DLD1 (cell line): ENCODE results near the gene NPM1.

Source experiments
- in situ Hi-C: cut with HindIII; loops from 2 replicates; pipeline ENCODE4 v1.10.0; 2017; ENCODE audit warnings: low sequenced_read_pairs

Gene NPM1

DNA sequence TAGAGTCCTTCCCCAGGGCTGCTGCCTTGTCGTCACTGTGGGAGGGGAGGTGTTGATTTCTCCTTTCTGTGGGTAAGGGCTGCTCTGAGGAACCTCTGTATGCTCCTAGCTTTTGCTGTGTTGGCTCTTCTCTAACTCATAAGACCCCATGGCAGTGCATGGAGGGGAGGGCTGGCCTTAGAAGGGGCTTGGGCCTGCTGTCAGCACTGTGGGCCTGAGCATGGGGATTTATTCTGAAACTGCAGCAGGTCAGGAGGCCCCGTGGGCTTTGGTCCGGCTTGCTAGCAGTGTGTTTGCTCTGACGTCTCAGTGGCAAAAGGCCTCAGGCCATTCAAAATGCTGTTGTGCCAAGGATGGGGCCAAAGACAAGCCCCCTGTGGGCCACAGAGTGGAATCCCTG lies 38.6 kb downstream of the NPM1 start:
- in situ Hi-C loops = no loop called here

DNA sequence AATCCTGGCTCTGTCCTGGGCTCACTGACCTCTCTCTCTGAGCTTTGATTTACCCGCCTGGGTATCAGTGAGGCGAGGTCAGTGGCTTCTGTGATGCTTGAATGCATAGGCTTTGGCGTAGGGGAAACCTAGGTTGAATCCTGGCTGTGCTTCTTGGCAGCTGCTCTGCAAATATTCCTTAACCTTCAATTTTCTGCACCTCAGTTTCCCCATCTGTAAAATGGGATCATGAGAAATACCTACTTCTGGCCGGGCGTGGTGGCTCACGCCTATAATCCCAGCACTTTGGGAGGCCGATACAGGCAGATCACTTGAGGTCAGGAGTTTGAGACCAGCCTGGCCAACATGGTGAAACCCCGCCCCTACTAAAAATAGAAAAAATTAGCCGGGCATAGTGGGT lies 39.0 kb downstream of the NPM1 start:
- in situ Hi-C loops = no loop called here

DNA sequence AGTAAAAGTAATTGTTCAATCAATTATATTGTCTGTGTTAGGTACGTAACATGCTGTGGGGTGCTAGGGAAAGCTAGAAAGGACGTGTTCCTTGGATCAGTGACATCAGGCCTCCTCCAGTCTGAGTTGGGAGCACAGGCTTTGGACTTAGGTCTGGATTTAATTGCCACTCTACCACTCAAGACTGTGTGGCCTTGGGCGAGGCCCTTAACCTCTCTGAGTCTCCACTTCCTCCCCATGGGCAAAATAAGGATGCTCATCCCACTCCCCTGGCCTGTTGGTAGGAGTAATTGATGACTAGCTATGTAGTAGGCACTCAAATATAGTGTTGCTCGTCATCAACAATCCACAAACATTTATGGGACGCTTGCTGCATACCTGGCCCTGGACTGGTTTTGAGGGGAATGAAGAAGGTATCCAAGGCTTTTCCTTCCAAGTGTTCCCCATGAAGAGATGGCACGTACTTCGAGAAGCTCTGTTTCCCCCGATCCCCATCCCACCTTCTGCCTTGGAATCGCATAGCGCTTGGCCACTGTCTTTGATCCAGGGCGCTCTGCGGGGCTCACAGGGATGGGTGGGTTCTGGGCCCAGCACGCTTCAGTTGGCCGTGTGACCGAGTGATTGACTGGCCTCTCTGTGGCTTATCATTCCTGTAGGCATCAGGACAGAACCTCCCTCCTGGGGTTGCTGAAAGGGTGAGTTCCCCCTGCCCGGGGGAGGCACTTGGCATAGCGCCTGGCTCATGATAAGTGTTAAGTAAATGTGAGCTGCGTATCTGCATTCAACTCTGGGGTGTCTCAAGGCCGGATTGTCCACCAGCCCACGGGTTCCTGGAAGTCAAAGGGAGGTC lies 39.9 kb downstream of the NPM1 start:
- in situ Hi-C loops = no loop called here

DNA sequence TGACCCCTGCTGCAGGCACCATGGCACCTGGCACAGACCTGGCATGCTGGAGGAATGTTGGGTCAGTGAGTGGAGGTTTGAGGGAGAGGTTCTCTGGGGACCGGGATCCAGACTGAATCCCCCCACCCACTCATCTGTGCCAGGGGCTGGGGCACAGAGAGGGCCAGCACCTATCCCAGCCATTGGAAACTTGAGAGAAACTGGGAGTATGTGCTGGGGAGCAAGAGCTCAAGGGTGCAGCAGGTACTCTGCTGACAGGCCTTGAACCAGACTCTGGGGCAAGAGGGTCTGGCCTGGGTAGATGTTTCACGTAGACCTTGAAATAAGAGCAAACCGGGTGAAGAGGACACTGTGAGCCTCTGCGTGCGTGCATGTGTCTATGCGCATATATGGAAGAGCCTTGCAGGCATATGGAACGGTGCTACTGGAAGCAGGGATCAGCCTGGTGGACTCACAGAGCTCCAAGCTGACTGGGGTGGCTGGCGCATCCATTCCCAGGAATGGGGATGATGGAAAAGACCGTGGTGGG lies 40.6 kb downstream of the NPM1 start:
- in situ Hi-C loops = no loop called here

DNA sequence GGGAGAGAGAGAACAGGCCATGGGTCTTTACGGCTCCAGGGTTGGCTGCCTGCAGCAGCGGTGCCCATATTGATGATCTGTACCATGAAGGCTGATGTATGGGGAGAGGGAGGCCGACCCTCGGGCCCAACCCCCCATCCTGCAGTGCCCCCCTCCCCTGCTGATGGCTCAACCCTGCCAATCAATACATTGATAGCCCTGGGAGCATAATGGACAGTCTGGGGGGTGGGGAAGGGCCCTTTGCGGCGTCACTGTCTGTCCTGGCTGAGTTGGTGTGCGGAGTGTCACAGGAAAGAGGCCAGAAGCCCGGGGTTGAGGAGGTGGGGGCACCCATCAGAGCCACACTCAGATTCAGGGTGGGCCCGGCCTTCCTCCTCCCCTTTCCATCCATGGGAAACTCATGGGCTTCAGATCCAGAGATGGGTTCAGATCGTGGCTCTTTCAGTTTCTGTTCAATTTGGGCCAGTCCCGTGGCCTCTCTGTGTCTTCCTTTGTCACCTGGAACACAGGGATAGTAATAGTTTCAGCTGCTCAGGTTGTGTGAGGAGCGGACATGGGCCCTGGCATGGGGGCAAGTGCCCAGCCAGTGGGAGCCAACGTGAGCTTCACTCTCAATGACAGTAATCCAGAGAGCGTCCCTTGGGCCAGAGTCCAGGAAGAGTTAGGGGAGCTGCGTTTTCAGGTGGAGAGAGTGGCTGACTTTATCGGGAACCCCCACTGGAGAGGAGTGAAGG lies 41.3 kb downstream of the NPM1 start:
- in situ Hi-C loops = no loop called here

DNA sequence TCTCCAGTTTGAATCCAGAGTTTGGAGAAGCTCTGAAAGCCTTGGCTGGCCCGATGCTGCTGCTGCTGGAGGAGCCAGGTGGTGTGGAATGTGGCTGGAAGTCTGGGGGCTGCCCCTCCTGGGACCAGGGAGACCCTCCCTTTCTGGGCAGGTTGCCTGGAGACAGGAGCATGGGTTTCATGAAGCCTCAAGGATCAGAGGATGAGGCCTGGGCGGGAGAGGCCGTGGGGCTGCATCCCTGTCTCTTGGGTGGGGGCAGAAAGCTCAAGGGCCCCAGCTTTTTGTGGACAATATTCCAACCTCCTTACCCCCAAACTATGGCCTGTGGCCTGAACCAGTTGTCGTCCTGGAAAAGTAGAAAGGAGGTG lies 41.9 kb downstream of the NPM1 start:
- in situ Hi-C loops = no loop called here

DNA sequence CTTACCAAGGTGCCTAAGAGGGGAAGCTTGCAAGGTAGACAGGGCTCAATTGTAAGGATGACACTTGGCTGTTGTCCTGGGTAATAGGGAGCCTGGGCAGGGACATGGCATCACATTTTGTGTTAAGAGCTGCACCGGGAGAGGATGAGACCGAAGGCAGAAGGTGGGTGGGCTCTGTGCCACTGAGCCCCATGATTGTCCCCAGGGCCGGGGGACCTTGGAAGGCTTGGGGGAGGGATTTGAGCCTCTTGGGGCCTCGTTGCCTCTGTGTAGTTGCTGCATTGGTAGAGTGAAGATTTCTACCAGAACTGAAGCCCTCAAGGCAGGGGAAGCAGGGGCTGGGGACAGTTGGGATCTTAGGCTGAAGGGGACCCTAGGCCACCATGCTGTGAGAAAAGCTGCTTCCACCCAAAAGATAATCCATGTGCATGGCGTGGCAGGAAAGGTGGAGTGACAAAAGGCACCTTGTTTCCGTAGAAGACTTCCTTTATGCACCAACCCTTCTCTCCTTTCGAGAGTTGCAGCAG lies 43.7 kb downstream of the NPM1 start:
- in situ Hi-C loops = no loop called here

DNA sequence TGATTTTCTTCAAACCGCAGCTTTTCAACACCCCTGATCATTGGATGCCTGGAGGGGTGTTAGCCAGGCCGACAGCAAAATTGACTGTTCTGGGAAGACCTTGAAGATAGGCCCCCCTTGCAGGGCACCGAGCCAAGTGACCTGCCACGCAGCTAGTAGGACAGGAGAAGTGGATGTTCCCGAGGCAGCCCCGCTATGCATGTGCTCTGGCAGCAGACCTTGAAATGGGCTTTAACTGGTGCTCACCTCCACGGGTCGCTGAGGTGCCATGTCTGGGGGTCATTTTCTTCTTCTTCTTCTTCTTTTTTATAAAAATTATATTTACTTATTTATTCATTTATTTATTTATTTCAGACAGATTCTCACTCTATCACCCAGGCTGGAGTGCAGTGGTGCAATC lies 44.4 kb downstream of the NPM1 start:
- in situ Hi-C loops = no loop called here

DNA sequence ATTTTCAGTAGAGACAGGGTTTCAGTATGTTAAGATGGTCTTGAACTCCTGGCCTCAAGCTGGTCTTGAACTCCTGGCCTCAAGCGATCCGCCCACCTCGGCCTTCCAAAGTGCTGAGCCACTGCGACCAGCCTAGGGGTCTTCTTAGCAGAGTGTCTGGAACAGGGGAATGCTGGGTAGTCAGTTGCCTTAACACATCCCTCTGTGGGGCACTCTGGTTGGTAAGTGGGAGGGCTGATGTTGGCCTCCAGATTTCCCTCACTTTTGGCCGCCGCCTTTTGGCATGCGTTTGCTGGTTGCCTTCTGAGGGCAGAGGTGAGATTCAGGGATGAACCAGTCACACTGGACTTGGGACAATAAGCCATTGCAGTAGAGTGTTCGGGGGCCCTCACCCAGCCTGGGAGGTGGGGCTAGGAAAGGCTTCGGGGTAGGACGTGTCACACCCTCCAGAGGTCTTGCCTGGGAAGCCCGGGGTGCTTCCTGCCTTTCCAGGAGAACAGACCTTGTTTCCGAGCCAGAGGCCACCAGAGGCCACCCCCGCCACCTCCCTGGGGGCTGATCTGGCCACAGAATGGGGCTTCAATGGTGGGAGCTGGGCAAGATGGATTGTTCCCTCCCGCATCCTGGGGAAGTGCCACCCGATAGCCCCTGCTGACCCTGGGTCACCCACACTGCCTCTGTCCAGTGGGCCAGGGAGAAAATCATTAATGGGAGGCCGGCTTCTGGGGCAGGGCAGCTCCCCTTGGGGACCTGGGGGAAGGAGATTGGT lies 45.1 kb downstream of the NPM1 start:
- in situ Hi-C loops = no loop called here

DNA sequence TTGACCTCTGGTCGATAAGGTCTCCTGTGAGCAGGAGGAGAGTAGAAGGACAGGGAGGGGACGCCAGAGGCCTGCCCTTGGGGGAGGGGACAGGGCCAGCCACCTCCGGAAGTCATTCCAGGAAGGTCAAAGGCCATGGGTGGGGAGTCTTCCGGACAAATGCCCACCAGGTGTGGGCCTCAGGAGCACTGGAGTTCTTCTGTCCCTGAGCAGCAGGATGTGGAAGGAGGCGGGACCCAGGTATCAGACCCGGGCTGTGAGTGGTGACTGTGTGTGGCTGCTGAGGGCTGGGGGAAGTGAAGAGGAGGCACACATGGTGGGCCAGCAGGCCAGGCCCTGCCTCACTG lies 45.7 kb downstream of the NPM1 start:
- in situ Hi-C loops = no loop called here

DNA sequence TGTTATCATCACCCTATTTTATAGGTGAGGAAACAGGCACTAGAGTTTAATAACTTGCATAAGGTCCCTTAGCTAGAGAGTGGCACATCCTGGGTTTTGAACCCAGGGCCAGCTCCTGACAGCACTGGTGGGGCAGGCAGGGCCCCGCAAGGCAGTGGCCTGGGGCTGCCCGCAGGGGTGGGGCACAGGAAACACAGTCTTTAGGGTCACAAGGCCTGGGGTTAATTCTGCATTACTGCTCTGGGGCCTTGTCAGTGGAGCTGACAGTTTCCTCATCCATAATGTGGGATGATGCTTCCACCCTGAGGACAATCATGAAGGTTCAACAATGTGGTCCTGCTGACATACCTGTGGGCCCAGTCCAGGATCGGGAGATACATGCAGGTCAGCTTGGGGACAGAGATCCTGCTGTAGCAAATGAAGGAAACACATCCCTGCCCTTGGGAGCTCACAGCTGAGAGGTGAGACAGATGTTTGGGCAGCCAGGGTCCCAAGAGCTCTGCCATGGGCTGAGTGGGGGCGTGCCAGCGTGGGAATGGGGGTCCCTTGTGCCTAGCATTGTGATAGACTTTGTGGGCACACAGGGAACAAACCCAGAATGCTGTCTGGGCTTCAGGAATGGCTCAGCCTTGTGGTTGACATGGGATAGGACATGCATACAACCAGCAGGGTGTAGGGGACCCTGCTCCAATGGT lies 46.5 kb downstream of the NPM1 start:
- in situ Hi-C loops = no loop called here

DNA sequence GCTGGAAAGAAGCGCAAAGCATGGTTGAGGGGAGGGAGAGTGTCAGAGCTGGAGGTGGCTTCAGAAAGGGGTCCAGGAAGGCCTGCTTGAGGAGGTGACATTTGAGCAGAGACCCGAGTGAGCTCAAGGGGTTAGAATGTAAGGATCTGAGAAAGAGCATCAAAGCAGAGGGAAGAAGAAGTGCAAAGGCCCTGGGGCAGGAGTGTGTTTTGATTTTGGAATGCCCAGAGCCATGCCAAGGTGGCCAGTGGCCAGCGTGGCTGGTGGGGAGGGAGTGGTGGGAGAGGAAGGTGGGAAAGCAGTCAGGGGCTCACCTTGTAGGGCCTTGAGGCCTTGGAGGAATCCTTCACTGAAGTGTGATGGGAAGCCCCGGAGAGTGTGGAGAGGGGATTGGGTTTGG lies 47.2 kb downstream of the NPM1 start:
- in situ Hi-C loops = no loop called here

DNA sequence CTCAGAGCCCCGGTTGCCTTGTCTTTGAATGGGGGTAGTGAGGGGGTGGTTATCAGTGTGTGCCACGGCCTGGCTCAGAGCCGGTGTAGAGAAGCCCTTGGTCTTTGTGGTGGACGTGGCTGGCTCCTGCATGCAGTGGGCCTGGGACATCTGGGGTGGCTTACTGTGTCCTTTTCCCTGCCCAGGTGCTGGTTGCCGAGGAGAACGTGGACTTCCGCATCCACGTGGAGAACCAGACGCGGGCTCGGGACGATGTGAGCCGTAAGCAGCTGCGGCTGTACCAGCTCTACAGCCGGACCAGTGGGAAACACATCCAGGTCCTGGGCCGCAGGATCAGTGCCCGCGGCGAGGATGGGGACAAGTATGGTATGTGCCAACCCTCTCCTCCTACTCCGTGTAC lies 48.3 kb downstream of the NPM1 start:
- in situ Hi-C loops = no loop called here

DNA sequence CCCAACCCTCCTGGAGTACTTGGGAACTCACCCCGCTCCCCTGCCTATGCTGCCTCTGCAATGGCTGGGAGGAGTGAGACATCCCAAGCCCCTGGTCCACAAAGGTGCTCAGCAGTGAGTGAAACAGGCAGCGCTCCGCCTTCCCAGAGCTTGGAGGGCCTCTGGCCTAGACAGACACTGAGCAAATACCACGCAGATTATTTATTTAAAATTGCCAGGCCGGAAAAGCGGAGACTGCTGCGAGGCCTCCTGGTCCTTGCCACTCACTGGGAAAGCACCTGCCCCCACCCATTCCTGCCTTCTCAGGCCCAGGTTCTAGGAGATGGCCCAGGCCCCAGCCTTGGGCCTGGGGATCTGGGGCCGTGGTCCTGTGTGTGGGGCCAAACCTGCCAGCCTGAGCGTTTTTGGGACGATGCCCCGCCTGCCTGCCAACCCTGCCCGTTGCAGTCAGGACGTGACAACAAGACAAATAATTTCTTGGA lies 49.2 kb downstream of the NPM1 start:
- in situ Hi-C loops = no loop called here

DNA sequence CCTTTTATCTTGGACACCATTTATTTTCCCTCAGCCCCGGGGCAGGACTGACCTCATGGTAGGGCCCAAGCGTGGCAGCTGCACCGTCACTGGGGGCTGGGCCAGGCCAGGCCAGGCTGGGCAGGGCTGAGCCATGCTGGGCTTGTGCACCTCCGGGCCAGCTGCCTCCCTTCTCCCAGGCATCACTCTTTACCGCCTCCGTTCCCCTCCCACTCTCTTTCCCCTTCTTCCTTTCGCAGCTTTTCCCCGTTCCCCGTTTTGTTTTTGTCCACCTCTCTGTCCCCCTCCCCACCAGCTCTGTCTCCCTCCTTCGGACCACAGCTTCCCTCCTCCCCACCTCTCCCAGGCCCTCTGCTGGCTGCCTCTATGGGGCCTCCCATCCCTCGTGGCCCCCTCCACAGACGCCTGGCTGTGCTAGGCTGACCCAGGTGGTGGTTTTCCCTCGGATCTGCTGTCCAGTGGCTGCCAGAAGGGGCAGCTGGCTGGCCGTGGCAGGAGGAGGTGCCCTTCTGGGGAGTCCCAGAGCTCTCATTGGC lies 49.7 kb downstream of the NPM1 start:
- in situ Hi-C loops = no loop called here

DNA sequence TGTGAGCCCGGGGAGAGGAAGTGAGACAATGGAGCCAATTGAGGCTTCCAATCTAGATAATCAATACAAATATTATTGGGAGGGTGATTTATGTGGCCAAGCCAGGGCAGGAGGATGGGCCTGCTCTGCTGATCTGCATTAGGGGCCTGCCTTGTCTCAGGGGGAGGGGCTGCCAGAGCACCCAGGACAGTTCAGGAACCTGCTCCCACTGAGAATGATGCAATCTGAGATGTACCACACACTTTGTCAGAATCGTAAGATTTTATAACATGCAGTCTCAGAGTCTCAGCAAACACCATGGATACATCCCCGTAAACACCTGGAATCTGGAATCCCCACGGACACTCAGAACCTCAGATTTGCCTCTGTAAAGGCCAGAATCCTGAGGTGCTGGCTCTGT lies 51.1 kb downstream of the NPM1 start:
- in situ Hi-C loops = no loop called here

DNA sequence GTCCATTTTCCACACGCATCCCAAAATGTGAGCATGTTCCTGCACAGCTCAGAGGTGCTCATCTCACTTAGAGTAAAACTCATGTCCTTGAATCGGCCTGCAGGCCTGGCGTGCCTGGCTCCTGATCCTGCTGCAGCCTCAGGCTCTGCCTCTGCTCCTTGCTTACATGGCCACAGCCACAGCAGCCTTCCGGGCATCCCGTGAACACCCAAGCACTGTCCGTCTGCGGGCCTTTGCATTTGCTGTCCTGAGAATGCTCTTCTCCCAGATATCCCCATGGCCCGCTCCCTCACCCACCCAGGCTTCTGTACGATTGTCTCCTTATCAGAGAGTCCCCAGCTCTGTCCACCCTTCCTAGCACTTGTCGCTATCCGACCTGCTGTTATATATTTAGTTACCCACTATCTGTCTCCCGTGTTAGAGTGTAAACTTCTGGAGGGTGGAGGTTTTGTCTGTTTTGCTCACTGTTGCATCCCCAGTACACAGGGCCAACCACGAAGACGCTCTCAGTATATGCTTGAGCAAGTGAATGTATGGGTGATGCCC lies 53.7 kb downstream of the NPM1 start:
- in situ Hi-C loops = no loop called here

DNA sequence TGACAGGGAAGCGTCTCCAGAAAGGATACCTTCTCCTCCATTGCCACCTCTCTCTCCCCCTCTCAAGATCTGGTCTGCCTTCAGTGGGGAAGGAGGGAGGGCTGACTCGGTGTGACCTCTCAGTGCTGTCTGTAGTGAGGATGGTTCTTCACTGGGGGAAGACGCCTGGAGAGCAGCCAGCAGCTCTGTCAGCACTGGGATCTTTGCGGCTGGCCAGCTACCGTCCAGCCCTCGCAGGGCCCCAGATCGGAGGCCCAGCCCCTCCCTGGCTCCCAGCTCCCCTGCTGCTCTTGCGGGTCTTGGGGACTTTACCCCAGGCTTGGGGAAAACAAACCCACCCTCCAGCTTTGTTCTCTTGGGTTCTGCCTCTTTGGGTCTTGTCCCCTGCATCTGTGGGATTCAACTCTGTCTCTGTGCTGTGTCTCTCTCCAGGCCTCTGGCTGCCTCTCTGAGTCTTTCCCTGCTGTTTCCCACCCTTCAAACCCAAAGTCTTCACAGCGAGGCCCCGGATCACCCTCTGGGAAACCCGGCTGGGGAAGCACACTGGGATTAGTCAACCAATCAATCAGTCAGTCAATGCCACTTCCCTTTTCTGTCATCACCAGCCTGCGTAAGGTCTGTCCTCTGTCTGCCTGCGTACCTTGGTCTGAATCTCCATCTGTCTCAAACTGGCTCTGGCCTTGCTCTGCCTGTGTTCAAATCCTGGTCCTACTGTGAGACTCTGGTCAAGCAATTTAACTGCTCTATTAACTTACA lies 54.8 kb downstream of the NPM1 start:
- in situ Hi-C loops = no loop called here

DNA sequence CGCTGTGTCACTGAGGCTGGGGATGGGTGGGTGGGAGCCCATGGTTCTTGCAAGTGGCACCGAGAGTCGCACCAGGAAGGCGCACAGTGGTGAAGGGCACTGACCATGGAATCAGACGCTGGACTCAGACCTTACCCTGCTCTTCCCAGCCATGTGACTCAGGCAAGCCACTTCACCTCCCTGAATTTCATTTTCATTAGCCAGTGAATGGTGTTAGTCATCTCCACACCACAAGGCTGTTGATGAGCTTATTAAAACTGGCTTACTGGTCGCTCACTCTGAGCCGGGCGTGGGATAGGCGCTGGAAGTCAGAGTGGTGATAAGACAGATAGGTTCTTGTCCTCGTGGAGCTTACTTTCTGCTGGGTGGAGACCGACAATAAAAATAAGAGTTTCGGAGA lies 56.9 kb downstream of the NPM1 start:
- in situ Hi-C loops = no loop called here
